Astrocyte (in vitro differentiated cells and primary cell): Measurements from ENCODE around the gene CDH24. TPM values are rescaled to one million over a fixed set of nuclear protein-coding genes. Genes with fewer than 3 reads are reported as not detected.

ENCODE experiments used
- DNase-seq: peaks from one replicate; pipeline ENCODE4 v3.0.0-alpha.2; 2010; ENCODE audit warnings: low read depth
- FAIRE-seq: peaks from 2 replicates; lab custom pipeline; 2011; peaks lifted over from hg19 to GRCh38; lab: Jason Lieb, UNC
- H2AFZ ChIP-seq: 2 replicates; pipeline ENCODE4 v1.6.0; 2012; ENCODE audit warnings: low read depth, low read length, inconsistent platforms
- H3K27ac ChIP-seq: 2 replicates; pipeline ENCODE4 v1.5.1; 2011; ENCODE audit warnings: low read depth, low read length, inconsistent platforms
- H3K27me3 ChIP-seq: 2 replicates; pipeline ENCODE4 v1.6.0; 2011; ENCODE audit warnings: low read length, inconsistent platforms; ENCODE audit not compliant: insufficient read depth
- H3K36me3 ChIP-seq: 2 replicates; pipeline ENCODE4 v1.5.1; 2011; ENCODE audit warnings: low read length, inconsistent platforms; ENCODE audit not compliant: insufficient read depth
- H3K4me1 ChIP-seq: 2 replicates; pipeline ENCODE4 v1.5.1; 2011; ENCODE audit warnings: low read length, inconsistent platforms; ENCODE audit not compliant: insufficient read depth
- H3K4me2 ChIP-seq: 2 replicates; pipeline ENCODE4 v1.6.0; 2012; ENCODE audit warnings: low read length, inconsistent platforms
- H3K4me3 ChIP-seq: 2 replicates; pipeline ENCODE4 v1.5.1; 2011; ENCODE audit warnings: low read depth, mild to moderate bottlenecking, low read length, inconsistent platforms; ENCODE audit not compliant: insufficient read depth
- H3K79me2 ChIP-seq: 2 replicates; pipeline ENCODE4 v1.6.0; 2012; ENCODE audit warnings: mild to moderate bottlenecking, low read length, inconsistent platforms; ENCODE audit not compliant: insufficient read depth
- H3K9ac ChIP-seq: 2 replicates; pipeline ENCODE4 v1.6.0; 2012; ENCODE audit warnings: mild to moderate bottlenecking, low read length, inconsistent platforms
- H3K9me3 ChIP-seq: 2 replicates; pipeline ENCODE4 v1.5.1; 2012; ENCODE audit warnings: low read depth, mild to moderate bottlenecking, low read length, inconsistent platforms; ENCODE audit not compliant: insufficient read depth
- H4K20me1 ChIP-seq: 2 replicates; pipeline ENCODE4 v1.6.0; 2012; ENCODE audit warnings: low read length, inconsistent platforms; ENCODE audit not compliant: insufficient read depth
- H3K27ac Mint-ChIP-seq: one replicate; pipeline ENCODE4 v1.8.0; 2021; ENCODE audit warnings: mild to moderate bottlenecking, mixed read lengths; ENCODE audit not compliant: unreplicated experiment
- H3K27me3 Mint-ChIP-seq: one replicate; pipeline ENCODE4 v1.8.0; 2021; ENCODE audit warnings: low read depth, mixed read lengths; ENCODE audit not compliant: unreplicated experiment
- H3K36me3 Mint-ChIP-seq: one replicate; pipeline ENCODE4 v1.8.0; 2021; ENCODE audit warnings: low read depth, mixed read lengths; ENCODE audit not compliant: unreplicated experiment
- H3K4me1 Mint-ChIP-seq: one replicate; pipeline ENCODE4 v1.8.0; 2021; ENCODE audit warnings: low read depth, mixed read lengths; ENCODE audit not compliant: unreplicated experiment
- H3K4me3 Mint-ChIP-seq: one replicate; pipeline ENCODE4 v1.8.0; 2021; ENCODE audit warnings: mild to moderate bottlenecking, moderate library complexity, mixed read lengths; ENCODE audit not compliant: unreplicated experiment
- H3K9me3 Mint-ChIP-seq: one replicate; pipeline ENCODE4 v1.8.0; 2021; ENCODE audit warnings: mild to moderate bottlenecking, mixed read lengths; ENCODE audit not compliant: unreplicated experiment
- CTCF ChIP-seq: IDR thresholded peaks from 2 replicates; pipeline ENCODE4 v1.5.1; 2011; ENCODE audit warnings: low read depth, mild to moderate bottlenecking, inconsistent platforms, low read length, moderate library complexity; ENCODE audit not compliant: insufficient read depth
- EZH2 ChIP-seq: IDR thresholded peaks from 2 replicates; pipeline ENCODE4 v1.6.1; 2012; ENCODE audit warnings: mild to moderate bottlenecking, low read length, inconsistent platforms; ENCODE audit not compliant: insufficient read depth
- total RNA-seq: library from RNA; stranded (reverse); gene quantifications from 2 replicates; pipeline ENCODE4 v1.2.1, GENCODE V29; 2021

CDH24 gene
- total RNA-seq, 1 donor from 2014 or later = 22.2 TPM

GRCh38 chr14:23000860-23001259, 56.5 kb downstream of the CDH24 start:
- H3K27me3 Mint-ChIP-seq = no peaks in the 10 kb centered on the region
- TF ChIP-seq CTCF = no peak
- no peak for TF ChIP-seq EZH2
- H3K9me3 Mint-ChIP-seq = no peaks in the 10 kb centered on the region
- H3K27ac ChIP-seq = no peak overlapping the region
- FAIRE-seq (no peak), DNase-seq (no peak)
- H3K27me3 ChIP-seq = no peaks in the 10 kb centered on the region
- H3K4me1 Mint-ChIP-seq = peaks cover 2% of the 10 kb centered on the region
- no peak overlapping the region for H3K4me3 Mint-ChIP-seq
- no peaks in the 10 kb centered on the region for H3K36me3 Mint-ChIP-seq
- H3K9me3 ChIP-seq = no peaks in the 10 kb centered on the region
- H3K4me1 ChIP-seq = peaks cover 2% of the 10 kb centered on the region
- H2AFZ ChIP-seq = no peak overlapping the region
- no peaks in the 10 kb centered on the region for H3K79me2 ChIP-seq
- no peak overlapping the region for H3K4me2 ChIP-seq
- no peaks in the 10 kb centered on the region for H4K20me1 ChIP-seq
- H3K36me3 ChIP-seq = no peaks in the 10 kb centered on the region
- no peak overlapping the region for H3K4me3 ChIP-seq
- no peak overlapping the region for H3K27ac Mint-ChIP-seq
- no peak overlapping the region for H3K9ac ChIP-seq

- H3K9ac ChIP-seq = no peak overlapping the region
- H4K20me1 ChIP-seq = no peaks in the 10 kb centered on the region
- Mint-ChIP-seq H3K27ac (peak overlapping the region; percentile 30), H3K36me3 (no peaks in the 10 kb centered on the region), H3K27me3 (no peaks in the 10 kb centered on the region), H3K9me3 (no peaks in the 10 kb centered on the region), H3K4me3 (no peak overlapping the region), H3K4me1 (peaks cover 8% of the 10 kb centered on the region)
- DNase-seq = no peak
- H3K27ac ChIP-seq = no peak overlapping the region
- H3K4me1 ChIP-seq = peaks cover 5% of the 10 kb centered on the region
- no peak for FAIRE-seq
- no peaks in the 10 kb centered on the region for H3K36me3 ChIP-seq
- no peak overlapping the region for H3K4me2 ChIP-seq
- H3K9me3 ChIP-seq = no peaks in the 10 kb centered on the region
- no peak overlapping the region for H3K4me3 ChIP-seq
- TF ChIP-seq CTCF = no peak
- TF ChIP-seq EZH2 = no peak
- no peaks in the 10 kb centered on the region for H3K27me3 ChIP-seq
- H2AFZ ChIP-seq = no peak overlapping the region
- no peaks in the 10 kb centered on the region for H3K79me2 ChIP-seq
Measured at GRCh38 chr14:22998329-22999012, 58.8 kb downstream of the CDH24 start.

- H3K4me3 Mint-ChIP-seq = no peak overlapping the region
- no peak overlapping the region for H3K27ac Mint-ChIP-seq
Measured at GRCh38 chr14:22997676-22998323, 59.5 kb downstream of the CDH24 start.

More at GRCh38 chr14:22997676-22998323, 59.5 kb downstream of the CDH24 start:
- Histone ChIP-seq H3K36me3 (no peaks in the 10 kb centered on the region), H3K79me2 (no peaks in the 10 kb centered on the region), H2AFZ (no peak overlapping the region), H3K9ac (no peak overlapping the region), H3K27me3 (no peaks in the 10 kb centered on the region), H3K4me3 (no peak overlapping the region), H3K4me2 (no peak overlapping the region), H3K9me3 (no peaks in the 10 kb centered on the region), H3K27ac (no peak overlapping the region), H3K4me1 (peaks cover 5% of the 10 kb centered on the region), H4K20me1 (no peaks in the 10 kb centered on the region)
- Mint-ChIP-seq H3K27me3 (no peaks in the 10 kb centered on the region), H3K36me3 (no peaks in the 10 kb centered on the region), H3K9me3 (no peaks in the 10 kb centered on the region), H3K4me1 (peaks cover 8% of the 10 kb centered on the region)
- DNase-seq (no peak), FAIRE-seq (no peak)
- TF ChIP-seq EZH2 (no peak), CTCF (no peak)
